ENCODE measurements around the gene DLK2. TPM values are rescaled to one million over a fixed set of nuclear protein-coding genes. Genes with fewer than 3 reads are reported as not detected.
A peak's percentile ranks its signal among the peaks of the same experiment; 100 is the strongest.

Gene DLK2
- total RNA-seq, 2 experiments from 2014 or later, result 0.19 to 0.36 TPM

- no peaks in the 10 kb centered on the region for H3K9me3 ChIP-seq (ENCODE audit: control insufficient read depth in 1 of 2, insufficient read depth in 1 of 2, low read length in 2 of 2)
- H3K27ac Mint-ChIP-seq, result peak overlapping the region; percentile 61
- POLR2A ChIA-PET, result no interaction called here
- no peaks in the 10 kb centered on the region for H3K27me3 ChIP-seq (ENCODE audit: control insufficient read depth in 1 of 2, insufficient read depth in 2 of 2, low read length in 2 of 2)
- H3K4me3 ChIP-seq (ENCODE audit: low read length), result no peak overlapping the region
- peaks cover 21% of the 10 kb centered on the region for H3K4me1 Mint-ChIP-seq (ENCODE audit: low read depth)
- DNase-seq (no peak), ATAC-seq (ENCODE audit: poor library complexity) (no peak)
- intact Hi-C loops (cut with DNase I, micrococcal nuclease), result loop anchor here (1.0 to 2.0 kb wide), 4 partner anchors 23 to 52 kb away; partner anchors contain the start of gene TJAP1 (in 1 of the 2)
- H3K9me3 Mint-ChIP-seq, result no peaks in the 10 kb centered on the region
- H3K4me3 Mint-ChIP-seq, result peak overlapping the region; percentile 81
- CTCF ChIA-PET, result interaction anchor here (0.6 to 2.6 kb wide), 4 partner anchors 15 to 93 kb away, joined by 3 to 13 read pairs (median 3); partner anchors contain the start of gene ABCC10
- peak overlapping the region in 1 of 2 donors; percentile 21 for H3K27ac ChIP-seq (ENCODE audit: low read depth in 1 of 2, low read length in 2 of 2)
- H3K36me3 ChIP-seq (ENCODE audit: insufficient read depth, low read length), result peaks cover 28% of the 10 kb centered on the region
- TF ChIP-seq CTCF (IDR thresholded peaks at IDR 0.05), result no peak
- H3K27me3 Mint-ChIP-seq, result no peaks in the 10 kb centered on the region
- H3K36me3 Mint-ChIP-seq (ENCODE audit: low read depth), result peaks cover 32% of the 10 kb centered on the region
- peaks cover 19% of the 10 kb centered on the region for H3K4me1 ChIP-seq (ENCODE audit: insufficient read depth, low read length)
Measured at GRCh38 chr6:43453831-43454230, 1.5 kb downstream of the DLK2 start.

- Histone ChIP-seq H3K9me3 (ENCODE audit: control insufficient read depth in 1 of 2, insufficient read depth in 1 of 2, low read length in 2 of 2) (no peaks in the 10 kb centered on the region), H3K4me1 (ENCODE audit: insufficient read depth, low read length) (peaks cover 19% of the 10 kb centered on the region), H3K36me3 (ENCODE audit: insufficient read depth, low read length) (peaks cover 38% of the 10 kb centered on the region), H3K27ac (ENCODE audit: low read depth in 1 of 2, low read length in 2 of 2) (no peak overlapping the region), H3K4me3 (ENCODE audit: low read length) (no peak overlapping the region), H3K27me3 (ENCODE audit: control insufficient read depth in 1 of 2, insufficient read depth in 2 of 2, low read length in 2 of 2) (no peaks in the 10 kb centered on the region)
- ChIA-PET POLR2A (interaction anchor here (1.2 kb wide), 1 partner anchor 26 kb away, joined by 3 read pairs; the partner anchor contains the start of gene ABCC10), CTCF (no interaction called here)
- intact Hi-C loops (cut with DNase I, micrococcal nuclease), result no loop called here
- peak overlapping the region; percentile 81 for H3K4me3 Mint-ChIP-seq
- no peak for TF ChIP-seq CTCF (IDR thresholded peaks at IDR 0.05)
- DNase-seq (no peak), ATAC-seq (ENCODE audit: poor library complexity) (no peak)
- no peaks in the 10 kb centered on the region for H3K9me3 Mint-ChIP-seq
- H3K27me3 Mint-ChIP-seq, result no peaks in the 10 kb centered on the region
- H3K27ac Mint-ChIP-seq, result no peak overlapping the region
- peaks cover 21% of the 10 kb centered on the region for H3K4me1 Mint-ChIP-seq (ENCODE audit: low read depth)
- H3K36me3 Mint-ChIP-seq (ENCODE audit: low read depth), result peaks cover 42% of the 10 kb centered on the region
Measured at GRCh38 chr6:43452896-43453295, 2.5 kb downstream of the DLK2 start.

- ChIA-PET POLR2A (interaction anchor here (1.2 kb wide), 1 partner anchor 25 kb away, joined by 3 read pairs; the partner anchor contains the start of gene ABCC10), CTCF (no interaction called here)
- Mint-ChIP-seq H3K4me1 (ENCODE audit: low read depth) (peaks cover 20% of the 10 kb centered on the region), H3K27me3 (no peaks in the 10 kb centered on the region), H3K27ac (no peak overlapping the region), H3K9me3 (no peaks in the 10 kb centered on the region), H3K4me3 (no peak overlapping the region), H3K36me3 (ENCODE audit: low read depth) (peaks cover 51% of the 10 kb centered on the region)
- H3K27me3 ChIP-seq (ENCODE audit: control insufficient read depth in 1 of 2, insufficient read depth in 2 of 2, low read length in 2 of 2), result no peaks in the 10 kb centered on the region
- H3K4me3 ChIP-seq (ENCODE audit: low read length), result no peak overlapping the region
- DNase-seq (no peak), ATAC-seq (ENCODE audit: poor library complexity) (no peak)
- H3K27ac ChIP-seq (ENCODE audit: low read depth in 1 of 2, low read length in 2 of 2), result no peak overlapping the region
- TF ChIP-seq CTCF (IDR thresholded peaks at IDR 0.05), result no peak
- intact Hi-C loops (cut with DNase I, micrococcal nuclease), result no loop called here
- H3K36me3 ChIP-seq (ENCODE audit: insufficient read depth, low read length), result peaks cover 47% of the 10 kb centered on the region
- H3K4me1 ChIP-seq (ENCODE audit: insufficient read depth, low read length), result peaks cover 19% of the 10 kb centered on the region
- H3K9me3 ChIP-seq (ENCODE audit: control insufficient read depth in 1 of 2, insufficient read depth in 1 of 2, low read length in 2 of 2), result no peaks in the 10 kb centered on the region
Measured at GRCh38 chr6:43451939-43452338, 3.4 kb downstream of the DLK2 start.
